Adrenal gland (tissue), 19 donors: ENCODE results near the gene CASP9. TPM values are rescaled to one million over a fixed set of nuclear protein-coding genes. Genes with fewer than 3 reads are reported as not detected.
A peak's percentile ranks its signal among the peaks of the same experiment; 100 is the strongest.

Experiments
- DNase-seq, 7 donors: peaks; one replicate each; pipeline ENCODE4 v3.0.0-alpha.2; 2019 to 2020
- H3K27ac ChIP-seq, 5 donors: fragments of 200-600 bp; sonication (generic) in 4 of 5; 1 replicate in 3 of 5; 2 replicates in 2 of 5; pipeline versions ENCODE4 v1.5.1 to v1.8.0; 2016 to 2020; ENCODE audit warnings: mild to moderate bottlenecking in 1 of 5
- H3K27me3 ChIP-seq: fragments of 200-600 bp; 2 replicates; pipeline ENCODE4 v1.8.0; 2021
- H3K36me3 ChIP-seq, 2 donors: fragments of 200-600 bp; replicated peaks in 1 of 2; 1 replicate in 1 of 2; 2 replicates in 1 of 2; pipeline versions ENCODE4 v1.5.1 to v1.8.0; 2018 to 2022
- H3K4me1 ChIP-seq, 2 donors: fragments of 200-600 bp; replicated peaks in 1 of 2; 1 replicate in 1 of 2; 2 replicates in 1 of 2; pipeline versions ENCODE4 v1.5.1 to v1.8.0; 2018 to 2021
- H3K4me3 ChIP-seq, 4 donors: fragments of 200-600 bp; sonication (generic) in 3 of 4; one replicate each; pipeline ENCODE4 v1.5.1; 2016 to 2018
- H3K9me3 ChIP-seq, 3 donors: fragments of 200-600 bp; sonication (generic) in 1 of 3; replicated peaks in 1 of 3; 1 replicate in 2 of 3; 2 replicates in 1 of 3; pipeline versions ENCODE4 v1.5.1 to v1.8.0; 2016 to 2021
- CTCF ChIP-seq, 6 experiments: fragments of 450-650 bp in 4 of 6; fragments of 200-600 bp in 2 of 6; sonication (generic) in 1 of 6; IDR thresholded peaks; 1 replicate in 5 of 6; 2 replicates in 1 of 6; pipeline versions ENCODE4 v1.5.1 to v1.8.0; 2016 to 2021; ENCODE audit warnings: antibody characterized with exemption in 6 of 6, mild to moderate bottlenecking in 2 of 6, moderate library complexity in 1 of 6
- POLR2A ChIP-seq, 2 donors: fragments of 450-650 bp; IDR thresholded peaks; one replicate each; pipeline ENCODE4 v1.6.1; 2017; ENCODE audit warnings: antibody characterized with exemption in 2 of 2, mild to moderate bottlenecking in 2 of 2, moderate library complexity in 1 of 2
- WGBS, 4 donors: extraction: QIAGEN DNeasy Blood & Tissue Kit in 2 of 4; methylation state at CpG; one replicate each; pipeline versions ENCODE4 v1.1.5 to v1.1.7; 2013 to 2017; 5-methylcytosine and 5-hydroxymethylcytosine counted together
- intact Hi-C, 2 donors: fragments of 100-400 bp; cut with DNase I; formaldehyde crosslinking; loops; one replicate each; pipeline versions ENCODE4 v1.14.1 to v1.15.0; 2022 to 2023
- long read RNA-seq, 10 donors: library from polyadenylated mRNA in 3 of 10; unstranded in 2 of 10; stranded (forward) in 1 of 10; transcript quantifications; one replicate each; pipeline ENCODE4 v2.0.0 and lab custom pipeline, GENCODE V29; 2021 to 2026
- polyA plus RNA-seq, 3 donors: library from polyadenylated mRNA; stranded (reverse); fragments of 200-250 nt in 2 of 3; fragments of 350-450 nt in 1 of 3; fragmentation: Illumina TruSeq in 1 of 3; extraction: RNeasy Lipid Tissue Mini Kit (QIAGEN cat#74804) in 1 of 3; gene quantifications; one replicate each; pipeline ENCODE4 v1.2.3, GENCODE V29; 2013 to 2014
- total RNA-seq, 9 donors: library from RNA; depleted of rRNA in 4 of 9; stranded (reverse); fragments of >200 nt in 4 of 9; fragments of 120-200 nt in 1 of 9; fragmentation: NEBNext Ultra II Directional in 1 of 9; extraction: Animal tissue kit (Norgen Biotek cat#: 25700) in 1 of 9; gene quantifications; one replicate each; pipeline versions ENCODE4 v1.1.0 to v1.2.4, GENCODE V29; 2013 to 2023
- donor health status: healthy with polysubstance abuse.
- donor health status: Bipolar disorder and iron deficiency.
- donor health status: DM: yes; HTN: yes; CAD: no.
- donor health status: DM: no; HTN: no; CAD: no.
- donor health status: DM: no; HTN: no; CAD: no.
- donor health status: DM: yes; HTN: yes; CAD: no.

Gene CASP9
- total RNA-seq (100 to 1,000 TPM in 1 of 9 donors, 10 to 100 TPM in 8; 16.1 to 132 (median 23.9) TPM), polyA plus RNA-seq (10 to 100 TPM; 55.7 to 63.6 (median 62.5) TPM)
- long read RNA-seq, donor 1, full-length matches to known transcripts: 40 of 54 reads
- long read RNA-seq, donor 1, partial matches to known transcripts: 14 of 54 reads
- long read RNA-seq, donor 1, other reads (novel, unspliced or antisense): 0 of 54 reads
- long read RNA-seq, donor 2, transcript CASP9-201 (9 exons, 2,019 nt): major isoform, 12 of 18 reads
- long read RNA-seq, donor 2, partial matches to known transcripts: 6 of 18 reads
- long read RNA-seq, donor 2, other reads (novel, unspliced or antisense): 0 of 18 reads
- long read RNA-seq, donor 3, transcript CASP9-201 (9 exons, 2,019 nt): major isoform, 49 of 59 reads
- long read RNA-seq, donor 3, partial matches to known transcripts: 5 of 59 reads
- long read RNA-seq, donor 3, other reads (novel, unspliced or antisense): 0 of 59 reads
- long read RNA-seq, donor 4, transcript CASP9-201 (9 exons, 2,019 nt): major isoform, 7 of 7 reads
- long read RNA-seq, donor 4, partial matches to known transcripts: 0 of 7 reads
- long read RNA-seq, donor 4, other reads (novel, unspliced or antisense): 0 of 7 reads
- long read RNA-seq, donor 5, transcript CASP9-201 (9 exons, 2,019 nt): major isoform, 28 of 42 reads
- long read RNA-seq, donor 5, partial matches to known transcripts: 3 of 42 reads
- long read RNA-seq, donor 5, other reads (novel, unspliced or antisense): 9 of 42 reads
- long read RNA-seq, donor 6, transcript CASP9-201 (9 exons, 2,019 nt): major isoform, 5 of 10 reads
- long read RNA-seq, donor 6, partial matches to known transcripts: 0 of 10 reads
- long read RNA-seq, donor 6, other reads (novel, unspliced or antisense): 4 of 10 reads
- long read RNA-seq, donor 7, transcript CASP9-201 (9 exons, 2,019 nt): major isoform, 15 of 15 reads
- long read RNA-seq, donor 7, partial matches to known transcripts: 0 of 15 reads
- long read RNA-seq, donor 7, other reads (novel, unspliced or antisense): 0 of 15 reads
- long read RNA-seq, donor 8, transcript CASP9-201 (9 exons, 2,019 nt): major isoform, 58 of 108 reads
- long read RNA-seq, donor 8, partial matches to known transcripts: 44 of 108 reads
- long read RNA-seq, donor 8, other reads (novel, unspliced or antisense): 0 of 108 reads
- long read RNA-seq, donor 9, transcript CASP9-201 (9 exons, 2,019 nt): major isoform, 17 of 22 reads
- long read RNA-seq, donor 9, partial matches to known transcripts: 0 of 22 reads
- long read RNA-seq, donor 9, other reads (novel, unspliced or antisense): 5 of 22 reads
- long read RNA-seq, donor 10, transcript CASP9-201 (9 exons, 2,019 nt): major isoform, 35 of 57 reads
- long read RNA-seq, donor 10, partial matches to known transcripts: 22 of 57 reads
- long read RNA-seq, donor 10, other reads (novel, unspliced or antisense): 0 of 57 reads

DNA sequence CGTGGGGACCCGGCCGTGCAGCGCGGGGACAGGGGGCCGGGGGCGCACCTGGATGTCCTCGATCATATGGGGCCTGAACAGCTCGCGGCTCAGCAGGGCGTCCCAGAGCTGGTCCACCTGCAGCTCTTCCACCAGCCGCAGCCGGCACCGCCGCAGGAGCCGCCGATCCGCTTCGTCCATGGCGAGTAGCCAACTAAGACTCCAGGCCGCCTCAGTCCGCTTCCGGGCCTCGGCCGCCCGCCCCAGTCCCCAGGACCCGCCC, at the start of gene CASP9:
Gene CASP9 (minus strand): TSS at position 195 of the 262 bp plus-strand sequence. CDS start 15 bp downstream, at position 180.
- Histone ChIP-seq H3K36me3 (no peaks in the 10 kb centered on the region), H3K27ac (peak within 1 kb of the TSS; percentile 75 to 100 (median 94)), H3K4me1 (peaks cover 21 to 39% of the 10 kb centered on the region in 2 donors), H3K4me3 (peak within 1 kb of the TSS in 2 of 4 donors; percentile 67 to 97), H3K9me3 (no peaks in the 10 kb centered on the region), H3K27me3 (no peaks in the 10 kb centered on the region)
- no peak for DNase-seq
- WGBS, 4 donors: 1% methylated on average over 26 to 27 of the region's 27 CpGs; no CpG with 5 or more reads in 2 of the 4 donors
- intact Hi-C loops: no loop called here
- TF ChIP-seq CTCF (IDR thresholded peaks at IDR 0.05) (no peak), POLR2A (IDR thresholded peaks at IDR 0.05) (peak; percentile 28 to 79)

DNA sequence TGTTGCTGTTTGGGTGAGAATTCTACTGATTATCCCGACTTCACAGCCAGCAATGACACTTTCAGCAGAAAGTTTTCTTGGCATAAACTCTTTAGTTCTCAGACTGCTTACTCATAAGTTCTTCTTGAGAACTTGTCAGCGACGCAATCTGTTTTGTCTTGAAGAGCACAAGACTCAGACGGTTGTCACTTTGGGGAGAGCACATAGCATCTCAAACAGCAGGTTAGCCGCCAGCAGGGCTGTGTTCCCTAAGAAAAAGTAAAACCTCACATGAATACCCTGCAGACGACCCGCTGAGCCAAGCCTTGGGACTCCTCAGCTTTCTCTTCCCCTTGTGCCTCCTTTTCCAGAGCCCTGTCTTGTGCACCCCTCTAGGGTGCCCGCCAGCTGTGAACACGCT, 49.5 kb upstream of the CASP9 start:
- no peak for TF ChIP-seq POLR2A (IDR thresholded peaks at IDR 0.05)
- no peak for TF ChIP-seq CTCF (IDR thresholded peaks at IDR 0.05)
- intact Hi-C loops: no loop called here

DNA sequence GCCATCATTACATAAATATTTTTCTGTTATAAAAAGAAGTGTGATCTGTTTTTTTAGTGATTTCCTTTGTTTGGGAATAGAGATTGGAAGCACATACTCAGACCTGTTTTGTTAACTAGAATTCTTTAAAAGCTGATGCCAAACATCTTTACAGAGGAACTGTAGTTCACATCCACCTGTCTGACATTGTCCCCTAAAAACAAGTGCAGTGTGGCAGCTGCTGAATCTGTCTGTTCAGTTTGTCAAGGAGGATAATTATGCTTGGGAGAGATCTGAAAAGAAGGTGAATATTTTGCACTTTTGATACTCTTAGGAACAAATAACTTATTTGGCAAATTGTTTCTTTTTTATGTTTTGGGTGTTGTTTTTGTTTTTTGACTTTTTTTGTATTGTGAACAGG, 47.3 kb upstream of the CASP9 start:
- Histone ChIP-seq H3K9me3 (no peaks in the 10 kb centered on the region), H3K36me3 (peaks cover 0 to 26% of the 10 kb centered on the region in 2 donors), H3K27me3 (no peaks in the 10 kb centered on the region), H3K27ac (no peak overlapping the region), H3K4me3 (no peak overlapping the region), H3K4me1 (no peaks in the 10 kb centered on the region)
- no peak for DNase-seq
- TF ChIP-seq CTCF (IDR thresholded peaks at IDR 0.05): no peak
- TF ChIP-seq POLR2A (IDR thresholded peaks at IDR 0.05): no peak
- intact Hi-C loops: no loop called here

More for the DNA sequence above, 49.5 kb upstream of the CASP9 start:
- Histone ChIP-seq H3K36me3 (peaks cover 0 to 4% of the 10 kb centered on the region in 2 donors), H3K4me1 (no peaks in the 10 kb centered on the region), H3K4me3 (no peak overlapping the region), H3K27me3 (no peaks in the 10 kb centered on the region), H3K27ac (no peak overlapping the region), H3K9me3 (no peaks in the 10 kb centered on the region)
- DNase-seq: no peak
- WGBS, 4 donors: 84 to 91% (median 89%) methylated on average over 9 of the region's 9 CpGs
